Measurements from ENCODE around the gene ATP6AP2.

- TF ChIP-seq CTCF (IDR thresholded peaks at IDR 0.05) (no peak), TCF7L2 (IDR thresholded peaks at IDR 0.05; ENCODE audit: low read depth, low read length) (no peak), POLR2AphosphoS5 (IDR thresholded peaks at IDR 0.05; ENCODE audit: low read depth, low read length) (no peak), SIN3A (IDR thresholded peaks at IDR 0.05; ENCODE audit: borderline replicate concordance, insufficient read depth, low read depth, low read length) (no peak)
Measured at GRCh38 chrX:40646489-40647306, 65.9 kb downstream of the ATP6AP2 start.
